KOPT-K1 (cell line): Measurements from ENCODE around the gene IRX2.

Experiments used
- H3K27ac ChIP-seq: fragments of 200-600 bp; sonication (generic); 2 replicates; pipeline ENCODE4 v1.5.1; 2016; ENCODE audit warnings: antibody characterized with exemption, mild to moderate bottlenecking, low read depth, low read length; ENCODE audit not compliant: poor library complexity, severe bottlenecking
- H3K36me3 ChIP-seq: fragments of 200-600 bp; sonication (generic); 2 replicates; pipeline ENCODE4 v1.5.1; 2017; ENCODE audit warnings: antibody characterized with exemption, mild to moderate bottlenecking, low read length, moderate library complexity; ENCODE audit not compliant: insufficient read depth
- H3K9me3 ChIP-seq: fragments of 200-600 bp; sonication (generic); 2 replicates; pipeline ENCODE4 v1.5.1; 2017; ENCODE audit warnings: antibody characterized with exemption, low read length, mild to moderate bottlenecking; ENCODE audit not compliant: insufficient read depth, poor library complexity, severe bottlenecking

IRX2 gene

GRCh38 chr5:2759696-2760461 lies 8.4 kb upstream of the IRX2 start:
- Histone ChIP-seq H3K9me3 (peaks cover 27% of the 10 kb centered on the region), H3K27ac (no peak overlapping the region), H3K36me3 (no peaks in the 10 kb centered on the region)

- H3K36me3 ChIP-seq = no peaks in the 10 kb centered on the region
- H3K27ac ChIP-seq = no peak overlapping the region
- H3K9me3 ChIP-seq = peaks cover 32% of the 10 kb centered on the region
Observed at GRCh38 chr5:2759091-2759490, 7.6 kb upstream of the IRX2 start.

- H3K9me3 ChIP-seq = peaks cover 32% of the 10 kb centered on the region
- H3K27ac ChIP-seq = no peak overlapping the region
- H3K36me3 ChIP-seq = no peaks in the 10 kb centered on the region
Observed at GRCh38 chr5:2758632-2759031, 7.2 kb upstream of the IRX2 start.

GRCh38 chr5:2757563-2758351 lies 6.3 kb upstream of the IRX2 start:
- Histone ChIP-seq H3K27ac (no peak overlapping the region), H3K9me3 (peaks cover 40% of the 10 kb centered on the region), H3K36me3 (no peaks in the 10 kb centered on the region)

- Histone ChIP-seq H3K9me3 (peaks cover 48% of the 10 kb centered on the region), H3K36me3 (no peaks in the 10 kb centered on the region), H3K27ac (no peak overlapping the region)
Observed at GRCh38 chr5:2756211-2757152, 5.0 kb upstream of the IRX2 start.

- Histone ChIP-seq H3K27ac (no peak overlapping the region), H3K36me3 (no peaks in the 10 kb centered on the region), H3K9me3 (peaks cover 51% of the 10 kb centered on the region)
Observed at GRCh38 chr5:2755681-2756171, 4.2 kb upstream of the IRX2 start.

- Histone ChIP-seq H3K27ac (no peak overlapping the region), H3K9me3 (peaks cover 57% of the 10 kb centered on the region), H3K36me3 (no peaks in the 10 kb centered on the region)
Observed at GRCh38 chr5:2755076-2755680, 3.7 kb upstream of the IRX2 start.

GRCh38 chr5:2754581-2755075 lies 3.2 kb upstream of the IRX2 start:
- no peaks in the 10 kb centered on the region for H3K36me3 ChIP-seq
- H3K27ac ChIP-seq = no peak overlapping the region
- peaks cover 61% of the 10 kb centered on the region for H3K9me3 ChIP-seq

- no peak overlapping the region for H3K27ac ChIP-seq
- H3K36me3 ChIP-seq = no peaks in the 10 kb centered on the region
- H3K9me3 ChIP-seq = peaks cover 61% of the 10 kb centered on the region
Observed at GRCh38 chr5:2753452-2754420, 2.3 kb upstream of the IRX2 start.

GRCh38 chr5:2752821-2753439 lies 1.5 kb upstream of the IRX2 start:
- Histone ChIP-seq H3K36me3 (no peaks in the 10 kb centered on the region), H3K27ac (no peak overlapping the region), H3K9me3 (peaks cover 60% of the 10 kb centered on the region)

GRCh38 chr5:2752059-2752820 lies 763 bp upstream of the IRX2 start:
- H3K36me3 ChIP-seq = no peaks in the 10 kb centered on the region
- peaks cover 60% of the 10 kb centered on the region for H3K9me3 ChIP-seq
- H3K27ac ChIP-seq = no peak overlapping the region

- Histone ChIP-seq H3K9me3 (peaks cover 52% of the 10 kb centered on the region), H3K36me3 (no peaks in the 10 kb centered on the region), H3K27ac (no peak overlapping the region)
Observed at GRCh38 chr5:2750758-2751464, 566 bp downstream of the IRX2 start.
